GM12878 (cell line): Measurements from ENCODE around the gene PRSS2. TPM values are rescaled to one million over a fixed set of nuclear protein-coding genes. Genes with fewer than 3 reads are reported as not detected.

Experiments
- ATAC-seq: fragments of 200-7000 bp; cut with Tn5 transposase; 3 replicates; pipeline ENCODE4 v1.9.1; 2020; ENCODE audit warnings: mild to moderate bottlenecking, moderate library complexity
- BruUV-seq: library from RNA; stranded (reverse); fragments of 400-500 nt; replicated peaks from 2 replicates; lab custom pipeline; 2021; lab: Mats Ljungman, UMichigan
- CTCF ChIA-PET: fragments of 300-600 bp; sonication (Branson Sonifier 250); formaldehyde crosslinking; extraction: SDS; loops from one replicate; lab custom pipeline; 2021; ENCODE audit warnings: inconsistent platforms; lab: Yijun Ruan, JAX
- POLR2A ChIA-PET: fragments of 350-600 bp; formaldehyde crosslinking; extraction: SDS; loops from one replicate; lab custom pipeline; 2021; ENCODE audit warnings: inconsistent platforms; lab: Charles Lee
- RAD21 ChIA-PET: fragments of 300-600 bp; sonication (Branson Sonifier 250); formaldehyde crosslinking; loops from one replicate; lab custom pipeline; 2023; ENCODE audit warnings: antibody characterized with exemption; ENCODE audit not compliant: unreplicated experiment; lab: Charles Lee
- SMC1A ChIA-PET: fragments of 300-600 bp; sonication (Branson Sonifier 250); formaldehyde crosslinking; loops from one replicate; lab custom pipeline; 2023; ENCODE audit not compliant: unreplicated experiment, uncharacterized antibody; lab: Charles Lee
- DNase-seq: peaks from one replicate; pipeline ENCODE4 v3.0.0-alpha.2; 2011; ENCODE audit warnings: low read depth, low spot score
- FAIRE-seq: peaks from 3 replicates; lab custom pipeline; 2011; peaks lifted over from hg19 to GRCh38; lab: Jason Lieb, UNC
- H2AFZ ChIP-seq: 2 replicates; pipeline ENCODE4 v1.6.0; 2011; ENCODE audit warnings: low read depth, low read length, control low read depth; ENCODE audit not compliant: control insufficient read depth
- H3K27ac ChIP-seq: 2 replicates; pipeline ENCODE4 v1.5.1; 2011; ENCODE audit warnings: control low read depth; ENCODE audit not compliant: control insufficient read depth, insufficient read depth
- H3K27me3 ChIP-seq, 2 experiments: replicated peaks in 1 of 2; 2 replicates each; pipeline versions ENCODE4 v1.6.0 to v1.6.1; 2011; ENCODE audit warnings: low read length in 1 of 2; ENCODE audit not compliant: control insufficient read depth in 2 of 2, insufficient read depth in 2 of 2
- H3K36me3 ChIP-seq, 2 experiments: 2 replicates each; pipeline ENCODE4 v1.5.1; 2011; ENCODE audit warnings: low read length in 1 of 2; ENCODE audit not compliant: control insufficient read depth in 2 of 2, insufficient read depth in 2 of 2
- H3K4me1 ChIP-seq: 2 replicates; pipeline ENCODE4 v1.6.1; 2011; ENCODE audit warnings: mild to moderate bottlenecking, low read length, moderate library complexity, mixed read lengths; ENCODE audit not compliant: control insufficient read depth, insufficient read depth
- H3K4me2 ChIP-seq: 2 replicates; pipeline ENCODE4 v1.6.0; 2011; ENCODE audit warnings: control low read depth; ENCODE audit not compliant: control insufficient read depth, insufficient read depth
- H3K4me3 ChIP-seq: fragments of 200-600 bp; sonication (generic); 2 replicates; pipeline ENCODE4 v1.5.1; 2016
- H3K79me2 ChIP-seq: 2 replicates; pipeline ENCODE4 v1.6.0; 2011; ENCODE audit warnings: low read length; ENCODE audit not compliant: control insufficient read depth, insufficient read depth
- H3K9ac ChIP-seq: 2 replicates; pipeline ENCODE4 v1.8.0; 2011; ENCODE audit warnings: low read length, control low read depth, mixed read lengths; ENCODE audit not compliant: control insufficient read depth, insufficient read depth
- H3K9me3 ChIP-seq: replicated peaks from 3 replicates; pipeline ENCODE4 v1.5.1; 2011; ENCODE audit warnings: mild to moderate bottlenecking, low read length; ENCODE audit not compliant: control insufficient read depth, insufficient read depth
- H4K20me1 ChIP-seq: 2 replicates; pipeline ENCODE4 v1.6.0; 2011; ENCODE audit not compliant: control insufficient read depth, insufficient read depth
- NR2C2 ChIP-seq: IDR thresholded peaks from 2 replicates; pipeline ENCODE4 v1.6.1; 2011; ENCODE audit warnings: borderline replicate concordance, low read depth; ENCODE audit not compliant: control insufficient read depth, insufficient read length
- whole genome bisulfite sequencing: methylation state at CpG from one replicate; pipeline ENCODE4 v1.1.6; 2016; ENCODE audit warnings: low lambda C conversion rate; ENCODE audit not compliant: insufficient replicate concordance, insufficient coverage; ENCODE audit errors: missing lambda C conversion rate; 5-methylcytosine and 5-hydroxymethylcytosine counted together
- in situ Hi-C: fragments of 300-500 bp; cut with MboI; formaldehyde crosslinking; loops from 9 replicates; pipeline ENCODE4 v1.14.3; 2018; ENCODE audit warnings: mixed read lengths
- intact Hi-C: fragments of 100-400 bp; cut with micrococcal nuclease; formaldehyde crosslinking; loops from one replicate; pipeline ENCODE4 v1.14.2; 2022; ENCODE audit not compliant: unreplicated experiment
- polyA plus RNA-seq, 11 experiments: library from polyadenylated mRNA; depleted of rRNA in 4 of 11; unstranded in 6 of 11; stranded (reverse) in 5 of 11; fragments of >200 nt; fragmentation: Nextera tagmentation in 4 of 11; fragmentation: Illumina TruSeq in 1 of 11; extraction: Ambion mirVana in 4 of 11; extraction: Trizol in 1 of 11; gene quantifications; 1 replicate in 1 of 11; 2 replicates in 10 of 11; pipeline versions ENCODE4 v1.2.1 to v1.2.3, GENCODE V29; 2011 to 2016; ENCODE audit warnings: inconsistent platforms in 2 of 11, missing spikeins in 2 of 11, low read depth in 1 of 11
- total RNA-seq, 4 experiments: library from RNA; depleted of rRNA in 3 of 4; stranded (reverse); fragments of >200 nt in 3 of 4; fragmentation: Illumina TruSeq in 1 of 4; extraction: Trizol in 1 of 4; gene quantifications; 2 replicates each; pipeline versions ENCODE4 v1.2.1 to v1.2.3, GENCODE V29; 2013 to 2021
- TF ChIP-seq, protein P1 (sequence below), 3 experiments: IDR thresholded peaks in 2 of 3; conservative IDR thresholded peaks in 1 of 3; 2 replicates each; pipeline ENCODE4 v1.5.1; 2011; ENCODE audit warnings: low read depth in 3 of 3, low read length in 3 of 3, mild to moderate bottlenecking in 3 of 3, control low read depth in 2 of 3, moderate library complexity in 2 of 3, inconsistent platforms in 1 of 3, mixed read lengths in 1 of 3; ENCODE audit not compliant: control insufficient read depth in 2 of 3, insufficient read depth in 1 of 3; ENCODE audit errors: extremely low read depth in 1 of 3

Gene PRSS2
- total and polyA plus RNA-seq, 10 of the 15 experiments (the other 5 are each of a cell fraction or from before 2014, with no cell fraction given), result 0.21 to 28.8 (median 0.41) TPM; not detected in 7

DNA sequence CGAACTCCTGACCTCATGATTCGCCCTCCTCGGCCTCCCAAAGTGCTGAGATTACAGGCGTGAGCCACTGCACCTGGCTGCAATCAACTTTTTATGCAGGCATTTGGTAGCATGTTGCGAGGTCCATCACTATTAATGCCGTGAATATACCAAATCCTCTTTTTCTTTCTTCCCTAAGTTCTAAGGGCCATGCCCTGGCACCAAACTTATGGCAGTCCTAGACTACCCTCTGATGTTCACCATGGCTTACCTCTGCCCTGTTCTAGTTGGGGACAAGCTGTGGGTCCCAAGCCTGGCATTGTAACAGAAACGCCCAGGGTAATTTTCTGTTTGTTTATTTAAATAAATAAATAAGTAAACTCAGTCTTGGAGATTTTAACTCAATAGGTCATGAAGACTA is 13.3 kb downstream of the PRSS2 start:
- H4K20me1 ChIP-seq, result no peaks in the 10 kb centered on the region
- DNase-seq (no peak), FAIRE-seq (no peak), ATAC-seq (peak; percentile 36; the same call in 2 of the 3 replicates)
- RAD21 ChIA-PET, result interaction anchor here (1.2 to 20.4 kb wide), 14 partner anchors 12 to 249 kb away, joined by 5 to 813 read pairs (median 12); partner anchors contain the start of gene PRSS2
- CTCF ChIA-PET, result interaction anchor here (0.8 to 24.4 kb wide), 14 partner anchors 11 to 222 kb away, joined by 3 to 1055 read pairs (median 22); partner anchors contain the start of gene PRSS2
- H3K4me3 ChIP-seq, result no peak overlapping the region
- H3K27me3 ChIP-seq, result no peaks in the 10 kb centered on the region
- SMC1A ChIA-PET, result interaction anchor here (1.2 to 24.6 kb wide), 9 partner anchors 13 to 151 kb away, joined by 3 to 786 read pairs (median 31); no protein-coding TSS in a partner anchor
- no peaks in the 10 kb centered on the region for H3K36me3 ChIP-seq
- TF ChIP-seq, protein P1, sequence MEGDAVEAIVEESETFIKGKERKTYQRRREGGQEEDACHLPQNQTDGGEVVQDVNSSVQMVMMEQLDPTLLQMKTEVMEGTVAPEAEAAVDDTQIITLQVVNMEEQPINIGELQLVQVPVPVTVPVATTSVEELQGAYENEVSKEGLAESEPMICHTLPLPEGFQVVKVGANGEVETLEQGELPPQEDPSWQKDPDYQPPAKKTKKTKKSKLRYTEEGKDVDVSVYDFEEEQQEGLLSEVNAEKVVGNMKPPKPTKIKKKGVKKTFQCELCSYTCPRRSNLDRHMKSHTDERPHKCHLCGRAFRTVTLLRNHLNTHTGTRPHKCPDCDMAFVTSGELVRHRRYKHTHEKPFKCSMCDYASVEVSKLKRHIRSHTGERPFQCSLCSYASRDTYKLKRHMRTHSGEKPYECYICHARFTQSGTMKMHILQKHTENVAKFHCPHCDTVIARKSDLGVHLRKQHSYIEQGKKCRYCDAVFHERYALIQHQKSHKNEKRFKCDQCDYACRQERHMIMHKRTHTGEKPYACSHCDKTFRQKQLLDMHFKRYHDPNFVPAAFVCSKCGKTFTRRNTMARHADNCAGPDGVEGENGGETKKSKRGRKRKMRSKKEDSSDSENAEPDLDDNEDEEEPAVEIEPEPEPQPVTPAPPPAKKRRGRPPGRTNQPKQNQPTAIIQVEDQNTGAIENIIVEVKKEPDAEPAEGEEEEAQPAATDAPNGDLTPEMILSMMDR (IDR thresholded peaks at IDR 0.05 in 2 of 3, conservative IDR thresholded peaks at IDR 0.05 in 1 of 3; ENCODE audit: control insufficient read depth in 2 of 3, extremely low read depth in 1 of 3, insufficient read depth in 1 of 3, low read depth in 3 of 3, low read length in 3 of 3), result peak in 1 of 3 experiments; percentile 5; a peak in 1 of 6 replicates
- TF ChIP-seq NR2C2, result no peak
- no peaks in the 10 kb centered on the region for H3K9me3 ChIP-seq
- H3K9ac ChIP-seq, result no peak overlapping the region
- no peak overlapping the region for H3K4me2 ChIP-seq
- intact Hi-C loops, result loop anchor here (10.0 kb wide), 1 partner anchor 249 kb away; no protein-coding TSS in a partner anchor
- no TSS peak for BruUV-seq
- H2AFZ ChIP-seq, result no peak overlapping the region
- H3K79me2 ChIP-seq, result no peaks in the 10 kb centered on the region
- in situ Hi-C loops, result loop anchor here (5.0 kb wide), 1 partner anchor 152 kb away; no protein-coding TSS in a partner anchor
- WGBS, result 89% methylated on average over 7 of the region's 7 CpGs
- H3K27ac ChIP-seq, result no peak overlapping the region; the same call in 1 of the 2 replicates
- POLR2A ChIA-PET, result interaction anchor here (0.7 to 16.4 kb wide), 6 partner anchors 9 to 75 kb away, joined by 3 to 325 read pairs (median 5); no protein-coding TSS in a partner anchor
- peaks cover 9% of the 10 kb centered on the region for H3K4me1 ChIP-seq
